Gastroesophageal sphincter (tissue), 4 donors: ENCODE results near the gene TMEM11. TPM values are rescaled to one million over a fixed set of nuclear protein-coding genes. Genes with fewer than 3 reads are reported as not detected.

Experiments
- ATAC-seq: fragments of 150-250 bp; one replicate; pipeline ENCODE4 v1.9.1; 2016; ENCODE audit warnings: mild to moderate bottlenecking, moderate library complexity
- H3K27ac ChIP-seq, 4 donors: fragments of 200-600 bp; sonication (generic) in 3 of 4; 1 replicate in 3 of 4; 2 replicates in 1 of 4; pipeline ENCODE4 v1.5.1; 2016 to 2019
- H3K27me3 ChIP-seq: fragments of 200-600 bp; sonication (generic); one replicate; pipeline ENCODE4 v1.5.1; 2019
- H3K36me3 ChIP-seq, 2 donors: fragments of 200-600 bp; sonication (generic); one replicate each; pipeline ENCODE4 v1.5.1; 2019; ENCODE audit warnings: control low read depth in 1 of 2
- H3K4me1 ChIP-seq, 3 donors: fragments of 200-600 bp; sonication (generic); 1 replicate in 2 of 3; 2 replicates in 1 of 3; pipeline ENCODE4 v1.5.1; 2016 to 2019; ENCODE audit warnings: control low read depth in 2 of 3
- H3K4me3 ChIP-seq, 2 donors: fragments of 200-600 bp; sonication (generic); one replicate each; pipeline ENCODE4 v1.5.1; 2019; ENCODE audit warnings: mild to moderate bottlenecking in 1 of 2, moderate library complexity in 1 of 2
- H3K9me3 ChIP-seq, 3 donors: fragments of 200-600 bp; sonication (generic); one replicate each; pipeline ENCODE4 v1.5.1; 2017 to 2019; ENCODE audit warnings: control low read depth in 2 of 3
- POLR2A ChIP-seq, 2 donors: fragments of 450-650 bp; IDR thresholded peaks; one replicate each; pipeline ENCODE4 v1.6.1; 2017; ENCODE audit warnings: antibody characterized with exemption in 2 of 2, mild to moderate bottlenecking in 2 of 2, moderate library complexity in 1 of 2
- WGBS, 2 donors: methylation state at CpG; one replicate each; pipeline ENCODE4 v1.1.5; 2018; ENCODE audit warnings: low coverage in 1 of 2; 5-methylcytosine and 5-hydroxymethylcytosine counted together
- small RNA-seq, 4 donors: library from RNA; depleted of rRNA; stranded (forward); fragments of <200 nt; gene quantifications; one replicate each; pipeline ENCODE3, GENCODE V24; 2016
- total RNA-seq, 4 donors: library from RNA; depleted of rRNA; stranded (reverse); fragments of >200 nt; gene quantifications; one replicate each; pipeline ENCODE4 v1.1.0, GENCODE V29; 2016

Gene TMEM11
- total RNA-seq, 4 donors from 2014 or later, result 14.8 to 24.5 (median 22.1) TPM

DNA sequence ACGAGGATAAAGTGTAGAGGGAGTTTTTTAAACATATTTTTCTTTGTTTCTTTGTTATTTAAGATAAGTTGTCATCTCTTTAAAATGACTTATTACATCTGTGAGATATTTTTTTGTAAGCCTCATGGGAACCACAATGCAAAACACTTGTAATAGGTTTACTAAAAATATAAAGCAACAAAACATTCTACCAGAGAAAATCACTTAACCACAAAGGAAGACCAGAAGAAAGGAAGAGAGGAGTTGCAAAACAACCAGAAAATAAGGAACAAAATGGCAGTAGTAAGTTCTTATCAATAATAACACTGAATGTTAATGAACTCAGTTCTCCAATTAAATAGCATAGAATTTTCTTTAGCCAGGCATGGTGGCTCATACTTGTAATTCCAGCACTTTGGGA is 64.3 kb downstream of the TMEM11 start:
- no peaks in the 10 kb centered on the region for H3K9me3 ChIP-seq
- H3K4me1 ChIP-seq, result no peaks in the 10 kb centered on the region
- no peak overlapping the region for H3K4me3 ChIP-seq
- WGBS, 2 donors, result 73 to 74% methylated on average over 1 of the region's 1 CpG
- peaks cover 0 to 9% of the 10 kb centered on the region in 2 donors for H3K36me3 ChIP-seq
- H3K27ac ChIP-seq, result no peak overlapping the region
- no peak for ATAC-seq
- H3K27me3 ChIP-seq, result no peaks in the 10 kb centered on the region
- no peak for TF ChIP-seq POLR2A (IDR thresholded peaks at IDR 0.05)

Small RNA genes lying within 50 kb of the gene (small RNA-seq; reads per million reads assigned to genes)
- 0 reads per million in 4 donors for gene RN7SL426P

Other genes with a start within 250 kb of the TMEM11 start
- gene USP22, start 171.2 kb downstream of the TMEM11 start, total RNA-seq, result 100 to 1,000 TPM; 101 to 128 (median 104) TPM
- gene DHRS7B, start 87.2 kb downstream of the TMEM11 start, total RNA-seq, result 10 to 100 TPM; 17.0 to 44.2 (median 37.4) TPM
- 10 to 100 TPM in 3 of 4 donors, 1 to 10 TPM in 1; 8.9 to 22.2 (median 15.4) TPM for gene NATD1, start 39.2 kb upstream of the TMEM11 start, total RNA-seq
- gene MAP2K3, start 70.5 kb upstream of the TMEM11 start, total RNA-seq, result 10 to 100 TPM; 18.3 to 46.2 (median 35.2) TPM
- 1 to 10 TPM in 3 of 4 donors, under 1 TPM in 1; 0.78 to 3.1 (median 1.9) TPM for gene KCNJ12, start 162.2 kb upstream of the TMEM11 start, total RNA-seq